Nucleus accumbens (tissue), 56 donors: ENCODE measurements around the gene DNPH1.

Source experiments
- DNase-seq, 56 donors: peaks; one replicate each; lab custom pipeline; 2025; lab: John Stamatoyannopoulos, UW

The DNPH1 gene

GRCh38 chr6:43219814-43220213, 9.5 kb downstream of the DNPH1 start:
- DNase-seq: no peak

DNA sequence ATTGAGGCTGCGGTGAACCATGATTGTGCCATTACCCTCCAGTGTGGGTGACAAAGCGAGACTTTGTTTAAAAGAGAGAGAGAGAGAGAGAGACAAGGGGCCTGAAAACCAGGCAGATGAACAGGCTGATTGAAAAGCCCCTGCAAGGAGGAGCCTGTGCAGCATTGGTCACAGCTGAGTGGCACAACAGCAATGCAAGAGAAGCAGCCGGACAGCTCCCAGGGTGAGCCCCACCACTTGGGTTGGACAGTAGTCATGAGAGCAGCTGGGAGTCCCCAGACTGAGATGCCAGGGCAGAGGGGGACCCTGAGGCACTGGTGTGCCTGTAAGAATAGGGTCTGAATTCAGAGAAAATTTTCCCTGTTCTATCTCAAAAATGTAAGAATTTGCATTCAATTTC, 10.2 kb downstream of the DNPH1 start:
- peak in 1 of 56 donors; percentile 22 for DNase-seq

DNA sequence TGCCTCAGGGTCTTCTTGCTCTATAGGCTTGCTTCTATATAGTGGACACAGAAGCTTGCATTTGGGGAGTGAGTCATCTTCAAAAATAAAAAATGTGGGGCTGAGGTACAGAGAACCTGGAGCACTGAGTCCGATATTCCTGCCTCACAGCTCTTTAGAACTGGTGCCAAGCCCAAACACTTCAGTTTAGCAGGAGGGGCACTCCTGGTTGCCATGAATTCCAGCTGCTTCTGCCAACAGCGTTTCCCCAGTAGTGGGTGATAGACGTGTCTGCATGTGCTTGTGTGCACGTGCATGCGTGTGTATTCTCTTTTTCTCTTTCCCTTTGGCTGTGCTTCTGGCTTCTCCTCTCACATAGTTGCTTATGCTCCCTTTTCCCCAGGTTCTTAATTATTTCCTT, 11.9 kb downstream of the DNPH1 start:
- no peak for DNase-seq

DNA sequence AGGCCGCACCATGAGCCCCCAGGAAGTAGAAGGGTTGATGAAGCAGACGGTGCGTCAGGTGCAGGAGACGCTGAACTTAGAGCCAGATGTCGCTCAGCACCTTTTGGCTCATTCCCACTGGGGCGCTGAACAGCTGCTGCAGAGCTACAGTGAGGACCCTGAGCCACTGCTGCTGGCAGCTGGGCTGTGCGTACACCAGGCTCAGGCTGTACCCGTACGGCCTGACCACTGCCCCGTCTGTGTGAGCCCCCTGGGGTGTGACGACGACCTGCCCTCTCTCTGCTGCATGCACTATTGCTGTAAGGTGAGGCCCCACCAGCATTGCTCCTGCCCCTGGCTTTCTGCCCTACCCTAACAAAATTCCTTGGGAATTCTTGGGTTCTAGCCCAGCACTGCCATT, 13.1 kb downstream of the DNPH1 start:
- no peak for DNase-seq

DNA sequence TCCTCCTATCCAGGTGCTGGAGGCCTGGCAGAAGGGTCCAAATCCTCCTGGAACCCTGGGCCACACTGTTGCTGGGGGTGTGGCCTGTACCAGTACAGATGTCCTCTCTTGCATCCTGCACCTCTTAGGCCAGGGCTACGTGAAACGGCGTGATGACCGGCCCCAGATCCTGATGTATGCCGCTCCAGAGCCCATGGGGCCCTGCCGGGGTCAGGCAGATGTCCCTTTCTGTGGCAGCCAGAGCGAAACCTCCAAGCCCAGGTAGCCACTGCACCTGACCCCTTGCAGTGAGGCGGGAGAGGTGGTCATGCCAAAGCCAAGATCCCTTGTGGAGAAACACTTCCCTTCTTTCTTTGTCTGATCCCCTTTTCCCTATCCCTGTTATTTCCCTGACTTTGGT, 14.2 kb downstream of the DNPH1 start:
- no peak for DNase-seq

DNA sequence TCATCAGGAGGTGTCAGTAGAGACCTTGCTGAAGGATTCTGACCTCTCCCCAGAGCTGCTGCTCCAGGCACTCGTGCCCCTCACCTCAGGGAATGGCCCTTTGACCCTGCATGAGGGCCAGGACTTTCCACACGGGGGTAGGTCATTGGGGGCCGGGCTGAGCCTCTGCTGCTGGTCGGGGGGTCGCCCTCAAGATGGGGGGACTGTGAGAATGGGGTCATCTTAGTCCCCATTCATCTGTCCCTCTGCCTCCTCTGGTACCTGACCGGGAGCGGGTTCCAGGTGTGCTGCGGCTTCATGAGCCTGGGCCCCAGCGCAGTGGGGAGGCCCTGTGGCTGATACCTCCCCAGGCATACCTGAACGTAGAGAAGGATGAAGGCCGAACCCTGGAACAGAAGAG, 15.8 kb downstream of the DNPH1 start:
- no peak for DNase-seq

DNA sequence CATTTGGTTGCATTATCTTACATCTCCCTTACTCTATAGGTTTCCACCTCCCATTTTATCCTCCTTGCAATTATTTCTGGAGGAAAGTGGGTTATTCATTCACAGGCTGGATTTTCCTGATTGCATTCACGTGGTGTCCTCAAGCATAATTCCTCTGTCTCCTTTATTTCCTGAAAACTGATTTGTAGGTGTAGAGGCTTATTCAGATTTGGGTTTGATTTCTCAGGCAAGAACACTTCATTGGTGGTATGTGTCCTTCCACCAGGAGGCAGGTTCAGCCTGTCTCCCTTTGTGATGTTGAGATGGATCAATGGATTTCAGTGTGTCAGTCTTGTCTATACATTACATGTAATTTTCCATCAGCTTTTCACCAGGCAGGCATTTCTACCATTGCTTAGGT, 17.3 kb downstream of the DNPH1 start:
- no peak for DNase-seq

- DNase-seq: no peak
These were observed 22.0 kb downstream of the DNPH1 start for GRCh38 chr6:43207286-43207685.

DNA sequence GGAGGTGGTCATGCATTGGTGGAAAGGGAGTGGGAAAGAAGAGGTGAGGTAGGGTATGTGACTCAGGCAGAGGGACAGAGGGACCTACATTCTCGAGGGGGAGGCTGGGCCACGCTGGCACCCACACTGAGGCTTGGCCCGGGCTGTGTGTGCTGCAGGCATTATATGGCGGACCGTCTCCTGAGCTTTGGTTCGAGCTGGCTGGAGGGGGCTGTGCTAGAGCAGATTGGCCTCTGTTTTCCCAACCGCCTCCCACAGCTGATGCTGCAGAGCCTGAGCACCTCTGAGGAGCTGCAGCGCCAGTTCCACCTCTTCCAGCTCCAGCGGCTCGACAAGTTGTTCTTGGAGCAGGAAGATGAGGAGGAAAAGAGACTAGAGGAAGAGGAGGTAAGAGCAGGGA, 23.4 kb downstream of the DNPH1 start:
- no peak for DNase-seq

DNA sequence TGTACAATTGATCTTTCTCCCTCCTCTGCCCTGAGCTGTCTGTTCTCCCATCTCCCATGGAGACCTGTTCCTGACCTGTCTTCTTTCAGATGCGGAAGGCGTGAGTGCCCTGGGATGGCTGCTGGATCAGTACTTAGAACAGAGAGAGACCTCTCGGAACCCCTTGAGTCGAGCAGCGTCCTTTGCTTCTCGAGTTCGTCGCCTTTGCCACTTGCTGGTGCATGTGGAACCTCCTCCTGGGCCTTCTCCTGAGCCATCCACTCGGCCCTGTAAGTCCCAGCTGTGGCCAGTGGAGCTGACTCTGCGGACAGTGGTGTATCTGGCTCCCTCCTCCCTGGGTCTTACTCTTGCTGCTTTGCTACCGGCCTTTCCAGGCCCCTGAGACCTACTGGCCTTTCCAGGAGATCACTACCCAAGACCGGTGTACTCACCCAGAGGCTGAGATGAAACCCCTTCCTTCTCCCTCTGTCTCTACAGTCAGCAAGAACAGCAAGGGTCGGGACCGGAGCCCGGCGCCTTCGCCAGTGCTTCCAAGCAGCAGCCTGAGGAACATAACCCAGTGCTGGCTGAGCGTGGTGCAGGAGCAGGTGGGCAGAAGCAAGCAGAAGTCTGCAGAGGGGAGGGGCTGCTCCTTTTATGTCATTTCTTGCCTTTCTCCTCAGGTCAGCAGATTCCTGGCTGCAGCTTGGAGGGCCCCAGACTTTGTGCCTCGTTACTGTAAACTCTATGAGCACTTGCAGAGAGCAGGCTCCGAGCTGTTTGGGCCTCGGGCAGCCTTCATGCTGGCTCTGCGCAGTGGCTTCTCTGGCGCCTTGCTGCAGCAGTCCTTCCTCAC, 24.8 kb downstream of the DNPH1 start:
- no peak for DNase-seq

DNA sequence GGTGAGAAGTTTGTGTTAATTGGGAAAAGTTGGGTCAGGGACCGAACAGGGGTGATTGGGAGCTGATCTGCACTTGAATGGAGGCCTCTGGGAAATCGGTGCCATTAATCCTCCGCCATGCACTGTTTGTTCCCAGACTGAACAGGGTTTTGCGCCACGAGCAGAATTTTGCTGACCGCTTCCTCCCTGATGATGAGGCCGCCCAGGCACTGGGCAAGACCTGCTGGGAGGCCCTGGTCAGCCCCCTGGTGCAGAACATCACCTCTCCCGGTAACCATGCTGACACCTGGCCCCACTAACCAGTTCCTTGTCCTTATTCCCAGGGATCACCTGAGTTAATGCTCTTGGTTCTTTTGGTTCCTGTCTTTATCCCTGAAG, 25.6 kb downstream of the DNPH1 start:
- no peak for DNase-seq

DNA sequence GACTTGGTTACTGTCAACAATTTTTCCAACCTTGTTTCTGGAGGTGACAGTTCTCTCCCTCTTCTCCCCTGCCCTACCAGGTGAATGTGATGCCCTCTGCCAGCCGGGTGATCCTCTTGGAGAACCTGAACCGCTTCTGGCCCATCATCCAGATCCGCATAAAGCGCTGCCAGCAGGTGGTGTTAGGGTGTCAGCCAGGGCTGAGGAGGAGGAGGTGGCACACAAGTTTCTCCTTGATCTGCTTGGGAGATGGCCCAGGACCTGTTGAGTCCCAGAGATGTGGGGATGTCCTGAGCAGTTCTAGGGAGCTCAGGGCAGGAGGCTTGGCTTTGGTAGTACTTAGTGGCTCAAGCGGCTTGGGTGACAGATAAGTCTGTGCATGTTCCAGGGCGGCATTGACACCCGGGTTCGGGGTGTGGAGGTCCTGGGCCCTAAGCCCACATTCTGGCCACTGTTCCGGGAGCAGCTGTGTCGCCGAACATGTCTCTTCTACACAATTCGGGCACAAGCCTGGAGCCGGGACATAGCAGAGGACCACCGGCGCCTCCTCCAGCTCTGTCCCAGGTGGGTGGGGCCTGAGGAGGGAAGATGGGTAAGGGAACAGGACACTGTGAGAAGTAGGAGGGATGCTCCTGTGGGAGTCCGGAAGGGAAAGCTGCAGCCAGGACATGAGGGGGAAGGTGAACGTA, 26.1 kb downstream of the DNPH1 start:
- DNase-seq: no peak

DNA sequence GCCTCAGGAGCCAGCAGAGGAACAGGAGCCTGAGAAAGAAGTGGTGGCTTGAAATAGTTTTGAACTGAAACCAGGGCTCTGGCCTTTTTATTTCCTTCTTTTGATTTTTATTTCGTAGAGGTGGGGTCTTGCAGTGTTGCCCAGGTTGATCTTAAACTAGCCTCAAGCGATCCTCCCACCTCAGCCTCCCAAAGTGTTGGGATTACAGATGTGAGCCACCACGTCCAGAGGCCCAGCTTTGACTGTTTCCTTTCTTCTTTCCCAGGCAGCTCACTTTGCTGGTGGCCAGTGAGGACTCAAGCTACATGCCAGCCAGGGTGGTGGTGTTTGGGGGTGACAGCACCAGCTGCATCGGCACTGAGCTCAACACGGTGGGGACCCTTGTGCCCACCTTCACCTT, 26.8 kb downstream of the DNPH1 start:
- DNase-seq: no peak

DNA sequence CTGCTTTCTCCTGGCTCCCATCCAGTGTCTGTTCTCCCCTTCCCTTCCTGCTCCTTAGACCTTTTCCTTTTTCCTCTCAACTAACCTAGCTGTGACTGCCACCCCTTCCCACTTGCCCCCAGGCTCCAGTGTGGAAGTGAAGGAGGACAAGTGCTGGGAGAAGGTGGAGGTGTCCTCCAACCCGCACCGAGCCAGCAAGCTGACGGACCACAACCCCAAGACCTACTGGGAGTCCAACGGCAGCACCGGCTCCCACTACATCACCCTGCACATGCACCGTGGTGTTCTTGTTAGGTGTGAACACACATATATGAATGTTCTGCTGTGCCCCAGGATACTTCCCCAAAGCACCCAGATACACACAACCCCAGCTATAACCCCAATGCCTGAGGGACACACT, 28.7 kb downstream of the DNPH1 start:
- DNase-seq: no peak

- DNase-seq: no peak
These were observed 29.4 kb downstream of the DNPH1 start for GRCh38 chr6:43199912-43200311.

GRCh38 chr6:43196337-43196736, 32.9 kb downstream of the DNPH1 start:
- no peak for DNase-seq

- no peak for DNase-seq
These were observed 35.4 kb downstream of the DNPH1 start for GRCh38 chr6:43193929-43194328.

GRCh38 chr6:43192911-43193310, 36.4 kb downstream of the DNPH1 start:
- no peak for DNase-seq

DNA sequence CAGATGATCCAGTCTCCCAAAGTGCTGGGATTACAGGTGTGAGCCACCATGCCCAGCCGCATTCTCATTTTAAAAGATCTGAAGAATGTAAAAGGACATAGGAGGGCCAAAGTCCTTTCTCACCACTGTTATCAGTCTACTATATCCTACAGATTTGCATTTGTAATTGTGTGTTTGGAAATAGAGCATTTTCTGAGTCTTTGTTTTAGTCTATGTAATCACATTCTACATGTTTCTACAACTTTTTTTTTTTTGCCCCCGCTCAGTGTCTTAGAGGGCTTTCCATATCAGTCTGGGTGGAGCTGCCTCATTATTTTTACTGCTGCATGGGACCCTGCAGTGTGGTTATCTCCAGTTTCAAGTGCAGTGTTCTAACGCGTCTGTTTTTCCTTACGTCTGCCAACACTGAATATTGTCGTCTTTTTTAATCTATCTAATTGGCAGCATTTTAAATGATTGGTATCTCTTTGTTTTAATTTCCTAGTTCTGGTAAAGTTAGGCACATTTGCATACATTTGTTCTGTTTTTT, 39.4 kb downstream of the DNPH1 start:
- no peak for DNase-seq

- DNase-seq: no peak
These were observed 40.9 kb downstream of the DNPH1 start for GRCh38 chr6:43188426-43188825.

- no peak for DNase-seq
These were observed 41.5 kb downstream of the DNPH1 start for GRCh38 chr6:43187821-43188220.

- no peak for DNase-seq
These were observed 42.6 kb downstream of the DNPH1 start for GRCh38 chr6:43186706-43187105.
